Parathyroid adenoma (tissue), 2 donors: ENCODE data around the gene MAGEA9.
"Not testable (repeated sequence)": the region's sequence is repeated elsewhere in the genome, so short reads cannot be mapped to it uniquely, and the experiment has no call there.

Source experiments
- H2AFZ ChIP-seq: fragments of 300-600 bp; sonication (generic); one replicate; pipeline ENCODE4 v1.7.0; 2017; ENCODE audit warnings: antibody characterized with exemption, mild to moderate bottlenecking
- H3K27ac ChIP-seq: fragments of 300-600 bp; sonication (generic); one replicate; pipeline ENCODE4 v1.7.0; 2017
- H3K27me3 ChIP-seq: fragments of 300-600 bp; sonication (generic); one replicate; pipeline ENCODE4 v1.7.0; 2017; ENCODE audit warnings: low read length; ENCODE audit not compliant: control insufficient read depth, insufficient read depth
- H3K36me3 ChIP-seq: fragments of 300-600 bp; sonication (generic); one replicate; pipeline ENCODE4 v1.7.0; 2017; ENCODE audit warnings: low read length; ENCODE audit not compliant: control insufficient read depth, insufficient read depth
- H3K4me1 ChIP-seq: fragments of 300-600 bp; sonication (generic); one replicate; pipeline ENCODE4 v1.7.0; 2017; ENCODE audit warnings: control low read depth
- H3K4me2 ChIP-seq: fragments of 300-600 bp; sonication (generic); one replicate; pipeline ENCODE4 v1.7.0; 2017; ENCODE audit warnings: low read length
- H3K4me3 ChIP-seq: fragments of 300-600 bp; sonication (generic); one replicate; pipeline ENCODE4 v1.7.0; 2017; ENCODE audit warnings: low read depth, low read length
- H3K79me2 ChIP-seq: fragments of 300-600 bp; sonication (generic); one replicate; pipeline ENCODE4 v1.7.0; 2017; ENCODE audit warnings: control low read depth
- H3K9ac ChIP-seq: fragments of 300-600 bp; sonication (generic); one replicate; pipeline ENCODE4 v1.7.0; 2017; ENCODE audit warnings: mild to moderate bottlenecking
- H3K9me3 ChIP-seq: fragments of 300-600 bp; sonication (generic); one replicate; pipeline ENCODE4 v1.7.0; 2017; ENCODE audit warnings: low read length; ENCODE audit not compliant: control insufficient read depth
- CTCF ChIP-seq: fragments of 300-600 bp; sonication (generic); IDR thresholded peaks from one replicate; pipeline ENCODE4 v1.7.0; 2017; ENCODE audit warnings: antibody characterized with exemption, mild to moderate bottlenecking
- donor health status: primary hyperparathyroidism.

The MAGEA9 gene, protein sequence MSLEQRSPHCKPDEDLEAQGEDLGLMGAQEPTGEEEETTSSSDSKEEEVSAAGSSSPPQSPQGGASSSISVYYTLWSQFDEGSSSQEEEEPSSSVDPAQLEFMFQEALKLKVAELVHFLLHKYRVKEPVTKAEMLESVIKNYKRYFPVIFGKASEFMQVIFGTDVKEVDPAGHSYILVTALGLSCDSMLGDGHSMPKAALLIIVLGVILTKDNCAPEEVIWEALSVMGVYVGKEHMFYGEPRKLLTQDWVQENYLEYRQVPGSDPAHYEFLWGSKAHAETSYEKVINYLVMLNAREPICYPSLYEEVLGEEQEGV

GRCh38 chrX:149781727-149782126 is at the start of gene MAGEA9:
Gene MAGEA9, plus strand, starts transcription at chrX:149781930. Its CDS starts 4,281 bp downstream, at chrX:149786211.
- not testable (repeated sequence) for H3K27ac ChIP-seq, H3K9ac ChIP-seq, H3K36me3 ChIP-seq, H2AFZ ChIP-seq, H3K79me2 ChIP-seq, H3K27me3 ChIP-seq, H3K4me1 ChIP-seq, H3K4me3 ChIP-seq, H3K9me3 ChIP-seq, H3K4me2 ChIP-seq

GRCh38 chrX:149742269-149742668 is 39.5 kb upstream of the MAGEA9 start:
- H3K4me1 ChIP-seq, H3K27me3 ChIP-seq, H3K36me3 ChIP-seq, H3K9ac ChIP-seq, H2AFZ ChIP-seq, H3K4me3 ChIP-seq, H3K27ac ChIP-seq, H3K9me3 ChIP-seq, H3K79me2 ChIP-seq, H3K4me2 ChIP-seq: not testable (repeated sequence)

DNA sequence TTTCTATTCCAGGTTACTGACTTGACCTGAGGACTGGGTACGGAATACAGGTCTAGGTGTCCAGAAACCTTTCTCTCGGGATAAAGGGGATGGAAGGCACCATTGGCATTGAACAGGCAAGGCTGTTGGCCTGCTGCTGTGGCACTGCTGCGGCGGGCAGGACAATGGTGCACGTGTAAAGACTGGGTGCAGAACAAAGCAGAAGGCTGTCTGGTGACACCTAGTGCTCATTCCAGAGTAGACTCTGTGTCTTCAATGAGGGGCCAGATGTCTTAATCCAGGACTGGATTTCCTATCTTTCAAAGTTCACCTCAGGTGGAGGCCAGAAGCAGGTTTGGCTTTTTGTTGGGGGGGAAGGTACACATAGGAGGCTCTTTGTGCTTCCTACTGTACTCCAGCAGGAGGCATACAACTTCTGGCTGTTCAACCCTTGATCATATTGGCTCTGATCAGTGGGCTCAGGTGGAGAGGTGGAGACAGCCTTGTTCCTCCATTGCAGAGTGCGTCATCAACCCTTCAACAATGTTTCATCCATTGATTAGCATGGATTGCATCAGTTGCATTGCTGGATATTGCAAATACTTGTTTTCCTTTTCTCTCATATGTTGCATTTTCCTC is 35.2 kb upstream of the MAGEA9 start:
- H3K27ac ChIP-seq, H3K4me3 ChIP-seq, H3K79me2 ChIP-seq, H3K36me3 ChIP-seq, H2AFZ ChIP-seq, H3K4me1 ChIP-seq, H3K9me3 ChIP-seq, H3K4me2 ChIP-seq, H3K9ac ChIP-seq, H3K27me3 ChIP-seq: not testable (repeated sequence)

GRCh38 chrX:149757206-149758067 is 24.3 kb upstream of the MAGEA9 start:
- no peak for TF ChIP-seq CTCF
- H3K4me2 ChIP-seq: no peak overlapping the region
- no peaks in the 10 kb centered on the region for H3K9me3 ChIP-seq
- no peak overlapping the region for H3K4me3 ChIP-seq
- no peak overlapping the region for H2AFZ ChIP-seq
- H3K36me3 ChIP-seq: no peaks in the 10 kb centered on the region
- H3K27ac ChIP-seq: no peak overlapping the region
- no peaks in the 10 kb centered on the region for H3K79me2 ChIP-seq
- no peak overlapping the region for H3K9ac ChIP-seq
- no peaks in the 10 kb centered on the region for H3K27me3 ChIP-seq
- no peaks in the 10 kb centered on the region for H3K4me1 ChIP-seq

- Histone ChIP-seq H2AFZ (no peak overlapping the region), H3K9me3 (no peaks in the 10 kb centered on the region), H3K4me2 (no peak overlapping the region), H3K79me2 (no peaks in the 10 kb centered on the region), H3K9ac (no peak overlapping the region), H3K27me3 (no peaks in the 10 kb centered on the region), H3K4me3 (no peak overlapping the region), H3K4me1 (no peaks in the 10 kb centered on the region), H3K27ac (no peak overlapping the region), H3K36me3 (no peaks in the 10 kb centered on the region)
- no peak for TF ChIP-seq CTCF
Measured at GRCh38 chrX:149758068-149758714, 23.5 kb upstream of the MAGEA9 start.

GRCh38 chrX:149758715-149759078 is 23.0 kb upstream of the MAGEA9 start:
- H3K9me3 ChIP-seq, H3K4me1 ChIP-seq, H3K79me2 ChIP-seq, H3K4me3 ChIP-seq, H3K9ac ChIP-seq, H3K4me2 ChIP-seq, H2AFZ ChIP-seq, H3K27ac ChIP-seq, H3K36me3 ChIP-seq, H3K27me3 ChIP-seq: not testable (repeated sequence)
